RPMI8226 (cell line): ENCODE data around the gene KPTN.

Experiments
- DNase-seq: peaks from one replicate; pipeline ENCODE4 v3.0.0-alpha.2; 2015

Gene KPTN

GRCh38 chr19:47508721-47509120, 24.7 kb upstream of the KPTN start:
- DNase-seq: no peak

GRCh38 chr19:47507924-47508553, 24.0 kb upstream of the KPTN start:
- DNase-seq: no peak

- no peak for DNase-seq
These were observed 23.0 kb upstream of the KPTN start for GRCh38 chr19:47507012-47507411.

- no peak for DNase-seq
These were observed 22.4 kb upstream of the KPTN start for GRCh38 chr19:47506459-47506858.

GRCh38 chr19:47505506-47505905, 21.5 kb upstream of the KPTN start:
- no peak for DNase-seq

GRCh38 chr19:47503826-47504150, 19.8 kb upstream of the KPTN start:
- no peak for DNase-seq

- no peak for DNase-seq
These were observed 19.3 kb upstream of the KPTN start for GRCh38 chr19:47503130-47503825.

GRCh38 chr19:47499863-47500830, 16.1 kb upstream of the KPTN start:
- no peak for DNase-seq

- DNase-seq: no peak
These were observed 15.4 kb upstream of the KPTN start for GRCh38 chr19:47499371-47499770.

- DNase-seq: no peak
These were observed 14.5 kb upstream of the KPTN start for GRCh38 chr19:47498561-47498960.

- DNase-seq: no peak
These were observed 14.0 kb upstream of the KPTN start for GRCh38 chr19:47497821-47498520.

GRCh38 chr19:47497050-47497766, 13.2 kb upstream of the KPTN start:
- no peak for DNase-seq

GRCh38 chr19:47495478-47496372, 11.7 kb upstream of the KPTN start:
- DNase-seq: no peak

GRCh38 chr19:47494729-47495128, 10.7 kb upstream of the KPTN start:
- no peak for DNase-seq

GRCh38 chr19:47494211-47494547, 10.2 kb upstream of the KPTN start:
- no peak for DNase-seq

GRCh38 chr19:47493378-47494210, 9.6 kb upstream of the KPTN start:
- no peak for DNase-seq

GRCh38 chr19:47492571-47493377, 8.8 kb upstream of the KPTN start:
- no peak for DNase-seq

GRCh38 chr19:47492137-47492533, 8.1 kb upstream of the KPTN start:
- DNase-seq: no peak

GRCh38 chr19:47491358-47492136, 7.5 kb upstream of the KPTN start:
- DNase-seq: no peak
